Erythroblast (primary cell): ENCODE measurements around the gene THSD8.

Source experiments
- GATA1 ChIP-seq: IDR thresholded peaks from 2 replicates; pipeline ENCODE4 v1.6.1; 2011; ENCODE audit warnings: low read depth, mild to moderate bottlenecking, control low read depth, low read length, moderate library complexity
- POLR2A ChIP-seq: IDR thresholded peaks from 2 replicates; pipeline ENCODE4 v1.6.1; 2011; ENCODE audit warnings: mild to moderate bottlenecking, low read length

GRCh38 chr19:12757544-12758274 is 44.2 kb upstream of the THSD8 start:
- TF ChIP-seq POLR2A (no peak), GATA1 (no peak)
